ENCODE measurements around the gene PARP3.

Gene PARP3

DNA sequence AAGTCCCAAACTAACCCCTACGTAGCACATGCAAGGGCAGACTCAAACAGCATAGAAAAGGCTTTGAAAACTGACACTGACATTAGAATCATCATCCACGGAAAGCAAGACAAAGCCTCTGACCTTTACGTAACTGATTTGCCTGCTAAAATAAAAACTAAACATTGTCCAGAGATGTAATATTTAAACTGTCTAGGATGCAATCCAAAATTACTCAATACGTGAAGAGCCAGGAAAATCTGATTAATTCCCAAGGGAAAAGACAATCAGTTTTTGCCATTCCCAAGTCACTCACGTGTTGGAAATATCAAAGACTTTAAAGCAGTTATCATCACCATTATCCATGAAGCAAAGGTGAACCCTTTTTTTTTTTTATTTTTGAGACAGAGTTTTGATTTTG, 25.7 kb upstream of the PARP3 start:
- TF ChIP-seq, protein P1, sequence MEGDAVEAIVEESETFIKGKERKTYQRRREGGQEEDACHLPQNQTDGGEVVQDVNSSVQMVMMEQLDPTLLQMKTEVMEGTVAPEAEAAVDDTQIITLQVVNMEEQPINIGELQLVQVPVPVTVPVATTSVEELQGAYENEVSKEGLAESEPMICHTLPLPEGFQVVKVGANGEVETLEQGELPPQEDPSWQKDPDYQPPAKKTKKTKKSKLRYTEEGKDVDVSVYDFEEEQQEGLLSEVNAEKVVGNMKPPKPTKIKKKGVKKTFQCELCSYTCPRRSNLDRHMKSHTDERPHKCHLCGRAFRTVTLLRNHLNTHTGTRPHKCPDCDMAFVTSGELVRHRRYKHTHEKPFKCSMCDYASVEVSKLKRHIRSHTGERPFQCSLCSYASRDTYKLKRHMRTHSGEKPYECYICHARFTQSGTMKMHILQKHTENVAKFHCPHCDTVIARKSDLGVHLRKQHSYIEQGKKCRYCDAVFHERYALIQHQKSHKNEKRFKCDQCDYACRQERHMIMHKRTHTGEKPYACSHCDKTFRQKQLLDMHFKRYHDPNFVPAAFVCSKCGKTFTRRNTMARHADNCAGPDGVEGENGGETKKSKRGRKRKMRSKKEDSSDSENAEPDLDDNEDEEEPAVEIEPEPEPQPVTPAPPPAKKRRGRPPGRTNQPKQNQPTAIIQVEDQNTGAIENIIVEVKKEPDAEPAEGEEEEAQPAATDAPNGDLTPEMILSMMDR (IDR thresholded peaks at IDR 0.05): no peak

DNA sequence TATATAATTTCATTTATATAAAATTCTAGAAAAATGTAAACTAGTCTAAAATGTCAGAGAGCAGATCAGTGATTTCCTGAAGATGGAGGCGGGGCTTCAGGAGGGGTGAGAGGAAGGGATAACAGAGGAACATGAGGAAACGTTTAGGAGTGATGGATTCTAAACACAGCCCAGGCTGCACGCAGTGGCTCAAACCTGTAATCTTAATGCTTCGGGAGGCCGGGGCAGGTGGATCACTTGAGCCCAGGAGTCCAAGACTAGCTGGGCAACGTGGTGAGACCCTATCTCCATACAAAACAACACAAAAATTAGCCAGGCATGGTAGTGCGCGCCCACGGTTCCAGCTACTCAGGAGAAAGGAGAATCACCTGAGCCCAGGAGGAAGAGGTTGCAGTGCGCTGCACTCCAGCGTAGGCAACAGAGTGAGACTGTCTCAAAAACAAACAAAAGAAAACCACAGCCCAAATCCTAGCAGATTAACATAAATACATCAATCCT, 21.0 kb upstream of the PARP3 start:
- TF ChIP-seq, protein P1 (IDR thresholded peaks at IDR 0.05): no peak

DNA sequence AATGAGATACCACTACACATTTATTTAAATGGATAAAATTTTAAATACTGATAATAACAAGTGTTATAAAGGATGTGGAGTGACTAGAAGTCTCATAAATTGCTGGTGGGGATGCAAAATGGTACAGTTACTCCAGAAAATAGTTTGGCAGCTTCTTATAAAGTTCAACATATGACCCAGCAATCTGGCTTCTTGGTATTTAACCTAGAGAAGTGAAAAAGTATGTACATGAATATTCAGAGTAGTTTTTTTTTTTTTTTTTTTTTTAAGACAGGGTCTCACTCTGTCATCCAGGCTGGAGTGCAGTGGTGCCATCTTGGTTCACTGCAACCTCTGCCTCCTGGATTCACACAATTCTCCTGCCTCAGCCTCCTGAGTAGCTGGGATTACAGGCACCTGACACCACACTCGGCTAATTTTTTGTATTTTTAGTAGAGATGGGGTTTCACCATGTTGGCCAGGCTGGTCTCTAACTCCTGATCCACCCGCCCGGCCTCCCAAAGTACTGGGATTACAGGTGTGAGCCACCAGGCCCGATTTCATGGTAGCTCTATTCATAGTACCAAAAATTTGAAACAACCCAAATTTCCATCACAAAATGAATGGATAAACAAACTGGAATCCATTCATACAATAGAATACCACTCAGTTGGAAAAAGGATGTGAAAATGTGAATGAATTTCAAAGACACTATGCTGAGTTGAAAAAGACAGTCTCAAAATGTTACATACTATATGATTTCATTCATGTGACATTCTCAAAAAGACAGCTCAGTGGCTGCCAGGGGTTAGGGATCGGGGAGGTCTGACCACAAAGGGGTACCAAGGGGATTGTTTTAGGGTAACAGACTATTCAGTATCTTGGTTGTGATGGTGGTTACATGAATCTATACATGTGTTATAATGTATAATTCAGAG, 14.8 kb upstream of the PARP3 start:
- TF ChIP-seq, protein P1 (IDR thresholded peaks at IDR 0.05): no peak

DNA sequence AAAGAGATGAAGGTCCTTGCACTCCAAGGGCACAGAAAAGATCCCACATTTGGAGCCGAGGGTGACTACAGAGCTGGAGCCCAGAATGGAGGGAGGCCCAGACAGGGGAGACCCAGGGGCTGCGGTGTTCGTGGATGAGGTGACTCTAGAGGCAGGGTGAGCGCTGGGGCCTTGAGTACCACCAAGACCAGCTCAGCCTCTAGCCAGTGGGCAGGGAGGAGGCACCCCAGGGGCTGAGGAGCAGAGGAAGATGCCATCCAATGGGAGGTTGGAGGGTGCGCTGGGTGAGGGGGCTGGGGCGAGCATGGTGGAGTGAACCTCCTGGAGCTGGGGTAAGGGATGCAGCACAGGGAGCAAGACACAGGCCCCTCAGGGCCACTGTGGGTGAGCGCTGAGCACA, 13.7 kb upstream of the PARP3 start:
- TF ChIP-seq, protein P1 (IDR thresholded peaks at IDR 0.05): no peak

- TF ChIP-seq, protein P1 (IDR thresholded peaks at IDR 0.05): no peak
Observed at GRCh38 chr3:51929420-51930003, 12.7 kb upstream of the PARP3 start.

GRCh38 chr3:51930439-51930838, 11.7 kb upstream of the PARP3 start:
- TF ChIP-seq, protein P1 (IDR thresholded peaks at IDR 0.05): no peak

GRCh38 chr3:51931756-51932155, 10.4 kb upstream of the PARP3 start:
- TF ChIP-seq, protein P1 (IDR thresholded peaks at IDR 0.05): no peak

Measured in LNCAP (cell line).